ENCODE data around the gene EPB41.
"Not testable (repeated sequence)": the region's sequence is repeated elsewhere in the genome, so short reads cannot be mapped to it uniquely, and the experiment has no call there.

Gene EPB41

GRCh38 chr1:29121516-29121935, 207.2 kb downstream of the EPB41 start:
- peak overlapping the region; percentile 67 for H3K4me3 ChIP-seq (ENCODE audit: low read depth, low read length)
- no peak for DNase-seq (ENCODE audit: low read depth)

- no peak for DNase-seq (ENCODE audit: low read depth)
- peak overlapping the region; percentile 67 for H3K4me3 ChIP-seq (ENCODE audit: low read depth, low read length)
Observed at GRCh38 chr1:29121936-29122681, 207.7 kb downstream of the EPB41 start.

DNA sequence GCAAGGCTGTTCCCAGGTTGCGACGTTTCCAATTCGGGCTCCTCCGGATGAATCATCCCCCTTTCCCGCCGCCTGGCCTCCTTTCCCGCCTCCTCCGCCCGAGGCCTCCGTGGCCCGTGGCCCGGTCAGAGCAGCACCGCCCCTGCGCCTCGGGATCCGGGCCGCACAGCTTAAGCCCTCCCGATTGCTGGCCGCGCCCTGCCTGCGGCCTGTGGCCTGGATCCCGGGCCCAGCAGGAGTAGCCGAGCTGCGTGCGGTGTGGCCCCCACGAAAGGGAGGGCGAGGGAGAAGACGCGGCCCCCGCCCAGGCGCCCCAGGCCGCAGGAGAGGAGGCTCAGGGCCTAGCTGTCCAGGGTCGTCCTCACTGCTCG, 208.3 kb downstream of the EPB41 start:
- H3K4me3 ChIP-seq (ENCODE audit: low read depth, low read length), result peak overlapping the region; percentile 67
- peak; percentile 28 for DNase-seq (ENCODE audit: low read depth)

- no peak for DNase-seq (ENCODE audit: low read depth)
- peak overlapping the region; percentile 67 for H3K4me3 ChIP-seq (ENCODE audit: low read depth, low read length)
Observed at GRCh38 chr1:29123053-29123886, 208.9 kb downstream of the EPB41 start.

DNA sequence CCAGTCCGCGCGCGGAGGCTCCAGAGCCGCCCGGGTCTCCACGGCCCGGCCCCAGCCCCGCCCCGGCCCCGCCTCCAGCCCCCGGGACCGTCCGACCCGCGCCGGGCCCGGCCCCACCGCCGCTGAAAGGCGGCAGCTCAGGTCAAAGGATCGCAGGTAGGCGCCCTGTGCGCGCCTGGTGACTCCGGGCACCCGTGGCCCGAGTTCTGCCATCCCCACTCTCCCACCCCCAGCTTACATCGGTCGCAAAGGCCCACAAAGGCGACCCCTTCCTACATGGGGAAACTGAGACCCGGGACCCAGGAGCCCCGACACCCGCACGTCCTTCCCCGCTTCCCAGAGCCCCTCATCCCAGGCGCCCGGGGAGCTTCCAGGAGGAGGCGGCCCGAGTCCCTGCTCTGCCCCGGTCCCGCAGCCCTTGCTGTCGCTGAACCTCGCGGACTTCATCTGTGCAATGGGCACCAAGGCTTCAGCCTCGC, 209.6 kb downstream of the EPB41 start, which contains the start of gene TMEM200B:
TMEM200B (minus strand) TSS at position 17 of the 479 bp plus-strand sequence. CDS start 2,075 bp downstream, outside the sequence.
- peak within 1 kb of the TSS; percentile 67 for H3K4me3 ChIP-seq (ENCODE audit: low read depth, low read length)
- DNase-seq (ENCODE audit: low read depth), result no peak

DNA sequence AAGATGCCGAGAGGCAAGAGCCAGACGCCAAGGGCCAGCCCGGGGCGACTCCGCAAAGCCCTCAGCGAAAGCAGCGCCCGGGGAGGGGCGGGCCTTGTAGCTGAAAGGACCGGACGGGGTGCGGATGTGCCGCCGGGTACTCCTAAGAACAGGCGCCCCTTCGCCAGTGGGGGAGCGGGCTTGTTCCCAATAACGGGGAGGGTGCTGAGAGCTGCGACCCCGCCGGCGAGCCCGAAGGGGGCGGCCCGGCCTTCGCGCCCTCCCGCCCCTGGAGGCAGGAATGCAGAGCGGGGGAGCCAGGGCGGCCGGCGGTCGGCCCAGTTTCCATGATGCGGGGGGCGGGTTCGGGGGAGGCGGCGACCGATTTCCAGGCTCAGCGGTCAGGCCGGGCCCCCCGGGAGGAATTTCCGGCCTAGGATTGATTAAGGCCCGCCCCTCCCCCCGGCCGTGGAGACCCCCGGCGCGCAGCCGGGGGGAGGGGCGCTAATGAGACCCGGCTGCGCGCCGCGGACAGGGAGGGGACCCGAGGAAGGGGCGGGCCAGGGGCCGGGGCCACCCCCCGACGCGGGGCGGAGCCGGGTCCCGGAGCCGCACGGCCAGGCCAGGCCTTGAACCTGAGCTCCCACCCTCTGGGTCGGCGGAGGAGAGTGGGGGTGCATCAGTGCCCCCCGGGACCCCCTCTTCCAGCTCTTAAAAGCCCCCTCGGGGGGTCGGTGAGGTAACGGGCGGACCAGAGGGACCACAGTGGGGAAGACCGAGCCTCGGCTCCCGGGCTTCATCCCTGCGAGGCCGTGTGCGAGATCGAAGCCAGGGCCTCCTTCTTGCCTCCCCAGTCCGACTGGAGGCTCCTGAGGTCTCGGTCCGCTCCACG, 210.2 kb downstream of the EPB41 start:
- peak overlapping the region; percentile 67 for H3K4me3 ChIP-seq (ENCODE audit: low read depth, low read length)
- no peak for DNase-seq (ENCODE audit: low read depth)

- no peak for DNase-seq (ENCODE audit: low read depth)
- H3K4me3 ChIP-seq (ENCODE audit: low read depth, low read length), result peak overlapping the region; percentile 67
Observed at GRCh38 chr1:29125237-29125641, 210.9 kb downstream of the EPB41 start.

DNA sequence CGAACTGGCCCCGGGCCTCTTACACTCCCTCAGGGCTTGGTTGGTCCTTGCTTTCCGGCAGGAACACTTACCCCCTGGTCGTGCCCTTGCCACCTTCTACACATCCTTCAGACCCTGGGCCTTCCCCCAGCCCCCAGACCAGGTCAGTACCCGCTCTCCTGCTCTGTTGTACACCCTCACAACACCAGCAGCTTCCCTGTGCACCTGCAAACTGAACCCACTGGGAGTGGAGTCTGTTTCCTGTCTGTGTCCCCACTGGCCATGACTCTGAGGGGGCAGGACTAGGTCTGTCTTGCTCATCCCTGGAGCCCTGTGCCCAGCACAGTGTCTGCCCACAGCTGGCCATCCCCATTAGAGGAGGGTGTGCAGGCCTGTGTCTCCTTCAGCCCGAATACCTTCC, 211.4 kb downstream of the EPB41 start:
- no peak overlapping the region for H3K4me3 ChIP-seq (ENCODE audit: low read depth, low read length)
- no peak for DNase-seq (ENCODE audit: low read depth)

GRCh38 chr1:29126198-29126597, 211.8 kb downstream of the EPB41 start:
- no peak for DNase-seq (ENCODE audit: low read depth)
- H3K4me3 ChIP-seq (ENCODE audit: low read depth, low read length), result no peak overlapping the region

GRCh38 chr1:29128739-29129138, 214.4 kb downstream of the EPB41 start:
- no peak overlapping the region for H3K4me3 ChIP-seq (ENCODE audit: low read depth, low read length)
- no peak for DNase-seq (ENCODE audit: low read depth)

DNA sequence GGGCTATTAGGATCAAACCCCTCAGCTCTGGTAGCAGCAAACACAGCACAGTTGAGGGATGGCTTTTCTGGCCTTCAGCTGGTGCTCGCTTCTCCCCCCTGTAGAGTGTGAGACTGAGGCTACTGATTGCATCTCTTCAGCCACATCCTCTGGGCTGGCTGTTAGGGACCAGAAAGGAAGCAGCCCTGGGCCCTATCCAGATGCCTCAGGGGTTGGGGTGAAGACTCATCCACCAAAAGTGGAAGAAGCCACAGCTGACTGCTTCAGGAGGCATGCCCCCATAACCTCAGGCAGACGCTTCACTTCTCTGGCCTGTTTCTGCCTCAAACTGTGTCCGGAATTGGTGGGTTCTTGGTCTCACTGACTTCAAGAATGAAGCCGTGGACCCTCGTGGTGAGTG, 215.5 kb downstream of the EPB41 start:
- no peak overlapping the region for H3K4me3 ChIP-seq (ENCODE audit: low read depth, low read length)
- DNase-seq (ENCODE audit: low read depth), result no peak

GRCh38 chr1:29131056-29131455, 216.7 kb downstream of the EPB41 start:
- H3K4me3 ChIP-seq (ENCODE audit: low read depth, low read length); DNase-seq (ENCODE audit: low read depth): not testable (repeated sequence)

DNA sequence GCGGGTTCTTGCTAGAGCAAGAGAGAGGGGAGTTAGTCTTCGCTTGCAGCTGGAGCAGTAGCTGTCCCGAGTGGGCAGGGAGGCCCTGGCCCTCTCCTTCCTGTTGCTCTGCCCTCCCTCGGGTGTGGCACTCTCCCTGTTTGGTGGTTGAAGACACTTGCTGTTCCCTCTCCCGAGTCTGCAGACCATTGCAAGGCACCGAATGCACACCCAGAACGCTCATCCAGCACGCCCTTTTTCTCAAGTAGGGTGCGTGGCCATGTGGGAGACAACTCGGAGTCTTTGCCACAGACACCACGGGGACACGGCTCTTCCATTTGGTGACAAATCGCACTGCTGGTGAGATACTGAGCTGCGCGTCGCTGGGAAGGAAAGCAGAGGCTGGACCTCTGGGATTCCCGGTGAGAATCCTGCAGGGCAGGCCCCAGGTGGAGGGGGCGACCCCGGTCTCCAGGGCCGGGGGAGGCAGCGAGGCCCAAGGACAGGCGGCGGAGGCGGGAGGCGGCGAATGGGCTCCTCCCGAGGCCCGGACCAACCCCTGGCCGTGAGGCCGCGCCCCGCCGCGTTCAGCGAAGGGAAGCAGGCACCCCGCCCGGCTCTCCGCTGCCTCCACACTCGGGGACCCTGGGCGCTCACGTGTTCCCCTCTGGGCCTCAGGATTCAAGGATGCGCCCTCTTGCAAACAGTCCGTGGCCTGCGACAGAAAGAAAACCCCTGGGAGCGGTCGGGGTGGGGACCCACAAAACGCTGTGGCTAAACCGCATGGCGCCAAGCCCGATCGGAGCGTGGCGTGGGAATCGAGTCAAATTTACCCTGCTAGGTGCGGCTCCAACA, 219.7 kb downstream of the EPB41 start:
- no peak overlapping the region for H3K4me3 ChIP-seq (ENCODE audit: low read depth, low read length)
- no peak for DNase-seq (ENCODE audit: low read depth)

DNA sequence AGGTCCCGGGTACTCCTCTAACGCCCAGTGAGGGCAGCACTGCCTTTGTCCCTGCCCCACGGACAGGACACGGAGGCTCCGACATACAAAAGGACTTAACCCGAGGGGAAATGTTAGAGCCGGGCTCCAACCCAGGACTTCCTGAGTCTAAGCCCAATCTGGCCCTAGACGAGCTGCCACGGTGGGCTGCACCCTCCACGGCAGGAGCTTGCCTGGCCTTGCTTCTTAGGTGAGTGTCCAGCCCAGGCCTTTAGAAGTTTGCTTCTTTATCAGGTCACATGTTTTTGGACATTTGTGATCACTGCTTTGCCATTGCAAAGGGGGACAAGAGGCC, 220.3 kb downstream of the EPB41 start:
- no peak overlapping the region for H3K4me3 ChIP-seq (ENCODE audit: low read depth, low read length)
- DNase-seq (ENCODE audit: low read depth), result no peak

GRCh38 chr1:29136391-29136915, 222.1 kb downstream of the EPB41 start:
- DNase-seq (ENCODE audit: low read depth), result no peak

DNA sequence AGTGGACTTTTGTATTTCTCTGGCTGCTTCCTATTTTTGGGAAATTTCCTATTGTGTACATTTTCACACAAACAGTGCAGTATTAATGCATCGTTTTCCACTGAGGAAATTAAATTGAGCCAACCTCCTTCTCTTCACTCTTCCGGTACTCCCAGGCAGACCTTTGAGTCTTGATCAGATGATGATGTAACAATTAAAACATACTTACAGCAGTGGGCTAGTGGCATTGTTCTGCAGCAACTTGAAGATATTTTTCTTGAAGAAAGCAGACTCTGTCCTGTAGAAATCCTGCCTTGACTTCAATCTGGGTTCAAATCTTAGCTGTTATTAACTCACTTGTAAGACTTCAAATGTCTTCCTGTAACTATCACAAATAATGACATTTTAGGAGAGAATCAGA, 228.3 kb downstream of the EPB41 start:
- DNase-seq (ENCODE audit: low read depth), result no peak
- H3K4me3 ChIP-seq (ENCODE audit: low read depth, low read length), result no peak overlapping the region

More at GRCh38 chr1:29136391-29136915, 222.1 kb downstream of the EPB41 start:
- no peak overlapping the region for H3K4me3 ChIP-seq (ENCODE audit: low read depth, low read length)

DNA sequence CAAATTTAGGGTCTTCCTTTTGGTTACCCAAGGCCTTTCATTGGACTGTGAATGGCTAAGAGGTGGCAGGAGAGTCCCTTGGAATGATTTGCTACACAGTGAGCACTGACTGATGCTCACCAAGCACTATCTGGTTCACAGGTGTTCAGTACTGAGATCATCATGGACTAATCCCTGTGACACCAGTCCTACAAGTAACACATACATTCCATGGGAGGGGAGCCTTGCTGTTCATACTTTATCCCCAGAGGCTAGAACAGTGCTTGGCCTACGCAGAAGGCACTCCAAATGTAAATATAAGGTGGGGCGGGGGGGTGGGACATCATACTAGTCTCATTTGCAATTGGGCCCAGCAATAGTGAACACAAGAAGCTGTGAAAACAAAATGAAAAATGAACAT, 229.8 kb downstream of the EPB41 start:
- no peak overlapping the region for H3K4me3 ChIP-seq (ENCODE audit: low read depth, low read length)
- no peak for DNase-seq (ENCODE audit: low read depth)

DNA sequence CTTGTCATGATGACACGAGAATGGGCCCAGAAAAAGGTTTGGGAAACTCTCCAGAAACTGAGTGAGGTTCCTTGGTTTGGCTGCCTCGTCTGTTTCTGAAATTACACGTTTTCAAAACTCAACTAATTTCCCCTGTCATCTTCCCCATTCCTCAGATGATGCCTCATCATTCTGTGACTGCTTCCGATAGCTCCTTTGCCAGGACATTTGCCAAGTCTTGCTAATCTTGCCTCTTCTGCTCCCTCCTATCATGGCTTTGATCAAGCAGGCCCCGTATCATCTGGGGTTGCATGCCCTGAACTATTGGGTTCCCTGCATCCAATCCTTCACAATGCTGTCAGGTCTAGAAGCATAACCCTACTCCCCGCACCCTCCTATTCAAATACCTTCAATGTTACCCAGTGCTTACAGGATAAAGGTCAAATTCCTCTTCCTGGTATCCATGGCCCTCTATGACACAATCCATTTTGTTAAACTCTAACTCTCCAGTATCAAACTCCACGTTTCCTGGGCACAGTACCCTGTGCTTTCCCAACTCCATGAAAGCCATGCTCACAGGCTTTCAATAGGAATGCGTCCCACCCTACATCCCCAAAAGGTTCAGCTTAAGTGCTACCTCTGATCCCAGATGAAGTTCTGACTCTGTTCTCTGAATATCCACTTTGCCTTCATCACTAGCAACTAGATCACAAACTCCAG, 231.5 kb downstream of the EPB41 start:
- peak; percentile 47 for DNase-seq (ENCODE audit: low read depth)
- H3K4me3 ChIP-seq (ENCODE audit: low read depth, low read length), result no peak overlapping the region

All from skeletal muscle cell (primary cell).